ENCODE measurements around the gene SEL1L. TPM values are rescaled to one million over a fixed set of nuclear protein-coding genes. Genes with fewer than 3 reads are reported as not detected.

Gene SEL1L
- total RNA-seq, 1 experiment from 2014 or later: 41.4 TPM

DNA sequence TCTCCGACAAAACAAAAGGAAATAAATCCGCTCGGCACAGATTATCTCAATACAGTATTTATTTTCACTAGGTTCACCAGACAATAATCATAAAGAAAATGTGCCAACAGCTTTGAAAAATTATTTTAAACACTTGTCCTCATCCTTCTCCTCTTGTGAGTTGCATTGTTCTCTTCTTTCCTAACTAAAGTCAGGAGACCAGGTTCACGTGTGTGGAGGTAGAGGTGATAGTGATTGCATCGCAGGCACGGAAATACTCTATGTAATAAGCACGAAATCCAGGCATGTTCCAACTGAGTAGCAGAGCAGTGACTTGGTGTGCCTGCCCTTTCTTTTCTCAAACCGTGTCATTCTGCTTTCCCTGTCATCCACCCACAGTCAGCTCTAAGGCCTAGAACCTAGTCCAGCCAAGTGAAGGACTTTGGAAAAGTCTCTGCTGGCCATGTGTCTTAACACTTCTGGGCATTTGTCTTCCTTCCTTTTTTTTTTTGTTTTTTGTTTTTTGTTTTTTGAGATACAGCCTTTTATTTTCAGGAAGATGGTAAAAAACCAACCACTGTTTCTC is 939 bp upstream of the SEL1L start:
- no peak for DNase-seq (ENCODE audit: low read depth, low spot score)
- Histone ChIP-seq H3K27me3 (ENCODE audit: insufficient read depth, low read length) (no peaks in the 10 kb centered on the region; the same call in 1 of the 2 replicates), H3K9ac (ENCODE audit: low read length) (no peak overlapping the region), H3K4me3 (replicated peaks in 1 of 2; ENCODE audit: low read depth in 1 of 2, low read length in 2 of 2) (peak overlapping the region; percentile 22 to 77; a peak in 3 of 4 replicates), H3K9me3 (ENCODE audit: control insufficient read depth in 1 of 2, insufficient read depth in 1 of 2, low read depth in 1 of 2, low read length in 2 of 2) (no peaks in the 10 kb centered on the region), H3K4me2 (ENCODE audit: low read length) (peak overlapping the region; percentile 52), H4K20me1 (ENCODE audit: insufficient read depth) (no peaks in the 10 kb centered on the region), H3K36me3 (ENCODE audit: control insufficient read depth in 1 of 2, insufficient read depth in 2 of 2, low read length in 2 of 2) (no peaks in the 10 kb centered on the region), H3K79me2 (ENCODE audit: insufficient read depth, low read length) (peaks cover 19% of the 10 kb centered on the region), H3K9me2 (ENCODE audit: insufficient read depth) (no peaks in the 10 kb centered on the region), H3K27ac (ENCODE audit: low read depth, low read length) (no peak overlapping the region), H2AFZ (ENCODE audit: low read depth, low read length, poor library complexity, severe bottlenecking) (peak overlapping the region; percentile 96), H3K4me1 (ENCODE audit: control insufficient read depth in 1 of 2, insufficient read depth in 2 of 2, low read length in 2 of 2) (peaks cover 6 to 15% of the 10 kb centered on the region in 2 experiments; a peak in 3 of 4 replicates)
- no TSS peak for BruUV-seq (replicated peaks)
- ATAC-seq: no peak
- RAD21 ChIA-PET (ENCODE audit: low non-redundant PET in 1 of 2, low total read pairs in 2 of 2, uncharacterized antibody in 2 of 2, unreplicated experiment in 2 of 2): no interaction called here
- CTCF ChIA-PET: no interaction called here
- POLR2A ChIA-PET: interaction anchor here (0.9 to 1.0 kb wide), 2 partner anchors 24 to 70 kb away, joined by 3 read pairs; no protein-coding TSS in a partner anchor
- intact Hi-C loops (cut with micrococcal nuclease): loop anchor here (5.0 kb wide), 1 partner anchor 312 kb away; the partner anchor contains the start of gene GTF2A1
- TF ChIP-seq, protein P1, sequence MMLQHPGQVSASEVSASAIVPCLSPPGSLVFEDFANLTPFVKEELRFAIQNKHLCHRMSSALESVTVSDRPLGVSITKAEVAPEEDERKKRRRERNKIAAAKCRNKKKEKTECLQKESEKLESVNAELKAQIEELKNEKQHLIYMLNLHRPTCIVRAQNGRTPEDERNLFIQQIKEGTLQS (IDR thresholded peaks at IDR 0.05): no peak
- no peak for TF ChIP-seq EZH2phosphoT487 (IDR thresholded peaks at IDR 0.05; ENCODE audit: borderline replicate concordance)
- no peak for TF ChIP-seq CBX3 (IDR thresholded peaks at IDR 0.05; ENCODE audit: low read depth)
- TF ChIP-seq, protein P2, sequence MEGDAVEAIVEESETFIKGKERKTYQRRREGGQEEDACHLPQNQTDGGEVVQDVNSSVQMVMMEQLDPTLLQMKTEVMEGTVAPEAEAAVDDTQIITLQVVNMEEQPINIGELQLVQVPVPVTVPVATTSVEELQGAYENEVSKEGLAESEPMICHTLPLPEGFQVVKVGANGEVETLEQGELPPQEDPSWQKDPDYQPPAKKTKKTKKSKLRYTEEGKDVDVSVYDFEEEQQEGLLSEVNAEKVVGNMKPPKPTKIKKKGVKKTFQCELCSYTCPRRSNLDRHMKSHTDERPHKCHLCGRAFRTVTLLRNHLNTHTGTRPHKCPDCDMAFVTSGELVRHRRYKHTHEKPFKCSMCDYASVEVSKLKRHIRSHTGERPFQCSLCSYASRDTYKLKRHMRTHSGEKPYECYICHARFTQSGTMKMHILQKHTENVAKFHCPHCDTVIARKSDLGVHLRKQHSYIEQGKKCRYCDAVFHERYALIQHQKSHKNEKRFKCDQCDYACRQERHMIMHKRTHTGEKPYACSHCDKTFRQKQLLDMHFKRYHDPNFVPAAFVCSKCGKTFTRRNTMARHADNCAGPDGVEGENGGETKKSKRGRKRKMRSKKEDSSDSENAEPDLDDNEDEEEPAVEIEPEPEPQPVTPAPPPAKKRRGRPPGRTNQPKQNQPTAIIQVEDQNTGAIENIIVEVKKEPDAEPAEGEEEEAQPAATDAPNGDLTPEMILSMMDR (IDR thresholded peaks at IDR 0.05 in 2 of 3, conservative IDR thresholded peaks at IDR 0.05 in 1 of 3; ENCODE audit: borderline replicate concordance in 1 of 3, insufficient read depth in 1 of 3, low read depth in 2 of 3, low read length in 2 of 3): no peak
- TF ChIP-seq YY1 (IDR thresholded peaks at IDR 0.05; ENCODE audit: extremely low read depth, insufficient replicate concordance, low read depth, low read length): no peak
- TF ChIP-seq TCF7L2 (IDR thresholded peaks at IDR 0.05; ENCODE audit: borderline replicate concordance, extremely low read depth, insufficient read depth, insufficient read length): no peak
- TF ChIP-seq SIN3A (IDR thresholded peaks at IDR 0.05; ENCODE audit: low read depth): no peak
